NT2/D1 (cell line): Measurements from ENCODE around the gene NACA2.

Experiments
- DNase-seq: peaks from one replicate; pipeline ENCODE4 v3.0.0-alpha.2; 2011; ENCODE audit warnings: low read depth, low spot score
- H3K27me3 ChIP-seq: 2 replicates; pipeline ENCODE4 v1.6.0; 2011; ENCODE audit warnings: mild to moderate bottlenecking; ENCODE audit not compliant: insufficient read length, insufficient read depth
- H3K36me3 ChIP-seq: 2 replicates; pipeline ENCODE4 v1.6.1; 2011; ENCODE audit warnings: mild to moderate bottlenecking, low read length, mixed read lengths; ENCODE audit not compliant: insufficient read depth, insufficient read length
- H3K4me1 ChIP-seq: 2 replicates; pipeline ENCODE4 v1.5.1; 2011; ENCODE audit not compliant: insufficient read depth, insufficient read length
- H3K4me3 ChIP-seq: 2 replicates; pipeline ENCODE4 v1.5.1; 2011; ENCODE audit warnings: low read depth; ENCODE audit not compliant: insufficient read length
- H3K9ac ChIP-seq: 2 replicates; pipeline ENCODE4 v1.6.0; 2011; ENCODE audit warnings: low read depth; ENCODE audit not compliant: insufficient read length
- H3K9me3 ChIP-seq: 2 replicates; pipeline ENCODE4 v1.5.1; 2011; ENCODE audit warnings: mild to moderate bottlenecking, low read length; ENCODE audit not compliant: insufficient read depth
- SUZ12 ChIP-seq: IDR thresholded peaks from 2 replicates; pipeline ENCODE4 v1.6.1; 2011; ENCODE audit not compliant: insufficient read length, insufficient read depth; ENCODE audit errors: extremely low read depth
- YY1 ChIP-seq: IDR thresholded peaks from 2 replicates; pipeline ENCODE4 v1.6.1; 2011; ENCODE audit not compliant: insufficient read length, insufficient read depth
- ZNF274 ChIP-seq: IDR thresholded peaks from 2 replicates; pipeline ENCODE4 v1.6.1; 2011; ENCODE audit warnings: mild to moderate bottlenecking, low read depth, low read length

The NACA2 gene

DNA sequence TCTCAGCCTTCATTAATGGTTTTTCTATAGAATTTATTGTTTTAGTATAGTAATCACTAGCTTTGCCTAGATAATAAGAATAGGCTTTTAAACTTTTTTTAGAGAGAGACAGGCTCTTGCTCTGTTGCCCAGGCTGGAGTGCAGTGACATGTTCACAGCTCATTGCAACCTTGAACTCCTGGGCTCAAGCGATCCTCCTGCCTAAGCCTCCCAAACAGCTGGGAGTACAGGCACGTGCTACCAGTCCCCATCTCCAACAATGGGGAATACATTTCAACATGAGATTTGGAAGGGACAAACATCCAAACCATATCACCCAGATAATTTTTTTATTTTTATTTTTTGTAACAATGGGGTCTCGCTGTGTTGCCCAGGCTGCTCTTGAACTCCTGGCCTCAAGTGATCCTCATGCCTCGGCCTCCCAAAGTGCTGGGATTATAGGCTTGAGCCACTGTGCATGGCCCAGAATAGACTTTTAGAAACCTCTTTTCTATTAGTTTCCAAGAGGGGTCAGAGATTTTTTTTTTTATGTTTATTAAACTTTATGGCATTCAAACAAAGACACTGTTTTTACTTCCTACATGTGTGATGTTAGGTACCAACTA lies 7.3 kb downstream of the NACA2 start:
- Histone ChIP-seq H3K4me1 (no peaks in the 10 kb centered on the region), H3K9me3 (no peaks in the 10 kb centered on the region), H3K27me3 (no peaks in the 10 kb centered on the region), H3K4me3 (no peak overlapping the region), H3K36me3 (no peaks in the 10 kb centered on the region), H3K9ac (no peak overlapping the region)
- TF ChIP-seq ZNF274 (no peak), SUZ12 (no peak), YY1 (no peak)
- DNase-seq, result no peak

DNA sequence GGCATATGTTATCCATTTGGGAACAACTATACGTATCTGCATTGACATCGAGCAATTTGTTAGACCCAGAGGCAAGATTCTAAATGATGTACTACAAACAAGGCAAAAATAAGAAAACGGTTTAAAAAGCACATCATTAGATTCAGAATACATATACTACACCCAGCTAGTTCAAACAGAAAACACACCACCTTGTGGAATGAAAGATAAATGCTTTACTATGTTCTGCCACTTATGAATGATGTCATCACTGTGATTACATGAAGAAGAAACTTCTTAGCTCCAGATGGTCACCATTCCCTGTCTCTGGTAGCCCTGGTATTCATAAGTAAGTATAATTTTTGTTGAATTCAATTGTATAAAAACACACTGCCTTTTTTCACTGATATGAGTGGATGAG lies 7.8 kb downstream of the NACA2 start:
- Histone ChIP-seq H3K36me3 (no peaks in the 10 kb centered on the region), H3K9ac (no peak overlapping the region), H3K27me3 (no peaks in the 10 kb centered on the region), H3K4me3 (no peak overlapping the region), H3K4me1 (no peaks in the 10 kb centered on the region), H3K9me3 (no peaks in the 10 kb centered on the region)
- no peak for DNase-seq
- TF ChIP-seq YY1 (no peak), SUZ12 (no peak), ZNF274 (no peak)

GRCh38 chr17:61582593-61582992 lies 8.4 kb downstream of the NACA2 start:
- no peaks in the 10 kb centered on the region for H3K4me1 ChIP-seq

DNA sequence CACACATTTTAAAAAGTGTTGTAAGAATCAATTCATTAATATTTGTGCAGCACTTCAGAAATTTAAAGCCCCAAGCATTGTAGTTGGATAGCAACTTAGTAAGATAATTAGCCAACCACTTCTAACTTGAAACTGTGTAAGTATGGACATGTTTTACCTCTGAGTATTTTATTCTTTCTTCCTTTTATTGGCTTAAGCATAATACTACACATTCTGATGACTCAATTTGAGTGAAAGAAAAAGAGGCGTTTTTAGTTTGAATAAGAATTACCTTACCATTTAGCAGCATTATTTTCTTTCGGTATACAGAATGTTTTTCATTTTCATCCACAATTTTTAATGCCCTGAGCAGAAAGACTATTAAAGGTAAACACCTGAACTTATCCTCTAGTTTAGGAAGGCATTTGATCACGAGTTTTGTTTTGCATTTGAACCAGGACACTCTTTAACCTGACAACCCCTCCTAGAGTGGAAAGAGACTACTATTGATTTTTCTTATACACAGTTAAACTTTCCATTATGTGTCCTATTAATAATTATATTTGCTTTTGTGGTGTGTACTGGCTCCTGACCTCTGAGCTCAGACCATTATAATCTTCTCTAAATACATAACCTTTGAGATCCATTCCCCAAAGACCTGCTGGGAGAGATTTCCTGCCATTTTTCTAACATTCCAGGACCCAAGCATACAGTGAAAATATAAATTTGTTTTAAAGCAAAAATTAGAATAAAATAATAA lies 9.2 kb downstream of the NACA2 start:
- no peak for DNase-seq
- no peak overlapping the region for H3K4me3 ChIP-seq
- no peaks in the 10 kb centered on the region for H3K4me1 ChIP-seq
- no peaks in the 10 kb centered on the region for H3K36me3 ChIP-seq
- H3K27me3 ChIP-seq, result no peaks in the 10 kb centered on the region
- H3K9me3 ChIP-seq, result no peaks in the 10 kb centered on the region
- no peak overlapping the region for H3K9ac ChIP-seq
- TF ChIP-seq ZNF274 (no peak), SUZ12 (no peak), YY1 (no peak)

More at GRCh38 chr17:61582593-61582992, 8.4 kb downstream of the NACA2 start:
- Histone ChIP-seq H3K9me3 (no peaks in the 10 kb centered on the region), H3K4me3 (no peak overlapping the region), H3K27me3 (no peaks in the 10 kb centered on the region), H3K36me3 (no peaks in the 10 kb centered on the region), H3K9ac (no peak overlapping the region)
- TF ChIP-seq SUZ12, result no peak
- TF ChIP-seq ZNF274, result no peak
- TF ChIP-seq YY1, result no peak
- no peak for DNase-seq

- no peaks in the 10 kb centered on the region for H3K27me3 ChIP-seq
- H3K9ac ChIP-seq, result no peak overlapping the region
- H3K36me3 ChIP-seq, result no peaks in the 10 kb centered on the region
- no peaks in the 10 kb centered on the region for H3K4me1 ChIP-seq
- no peaks in the 10 kb centered on the region for H3K9me3 ChIP-seq
- DNase-seq, result no peak
- H3K4me3 ChIP-seq, result no peak overlapping the region
- TF ChIP-seq YY1 (no peak), SUZ12 (no peak), ZNF274 (no peak)
These were observed 10.5 kb downstream of the NACA2 start for GRCh38 chr17:61580502-61580901.

- H3K4me3 ChIP-seq, result no peak overlapping the region
- no peaks in the 10 kb centered on the region for H3K9me3 ChIP-seq
- no peak for TF ChIP-seq YY1
- TF ChIP-seq SUZ12, result no peak
- TF ChIP-seq ZNF274, result no peak
- no peaks in the 10 kb centered on the region for H3K27me3 ChIP-seq
- no peak for DNase-seq
- H3K4me1 ChIP-seq, result no peaks in the 10 kb centered on the region
- no peak overlapping the region for H3K9ac ChIP-seq
- no peaks in the 10 kb centered on the region for H3K36me3 ChIP-seq
These were observed 11.1 kb downstream of the NACA2 start for GRCh38 chr17:61579961-61580360.

- no peak for DNase-seq
- H3K4me3 ChIP-seq, result no peak overlapping the region
- TF ChIP-seq ZNF274 (no peak), YY1 (no peak), SUZ12 (no peak)
- no peaks in the 10 kb centered on the region for H3K36me3 ChIP-seq
- no peak overlapping the region for H3K9ac ChIP-seq
- no peaks in the 10 kb centered on the region for H3K27me3 ChIP-seq
- H3K9me3 ChIP-seq, result no peaks in the 10 kb centered on the region
- H3K4me1 ChIP-seq, result no peaks in the 10 kb centered on the region
These were observed 11.7 kb downstream of the NACA2 start for GRCh38 chr17:61579347-61579746.
